ENCODE measurements around the gene PPP6R1. TPM values are rescaled to one million over a fixed set of nuclear protein-coding genes. Genes with fewer than 3 reads are reported as not detected.

PPP6R1 gene, protein sequence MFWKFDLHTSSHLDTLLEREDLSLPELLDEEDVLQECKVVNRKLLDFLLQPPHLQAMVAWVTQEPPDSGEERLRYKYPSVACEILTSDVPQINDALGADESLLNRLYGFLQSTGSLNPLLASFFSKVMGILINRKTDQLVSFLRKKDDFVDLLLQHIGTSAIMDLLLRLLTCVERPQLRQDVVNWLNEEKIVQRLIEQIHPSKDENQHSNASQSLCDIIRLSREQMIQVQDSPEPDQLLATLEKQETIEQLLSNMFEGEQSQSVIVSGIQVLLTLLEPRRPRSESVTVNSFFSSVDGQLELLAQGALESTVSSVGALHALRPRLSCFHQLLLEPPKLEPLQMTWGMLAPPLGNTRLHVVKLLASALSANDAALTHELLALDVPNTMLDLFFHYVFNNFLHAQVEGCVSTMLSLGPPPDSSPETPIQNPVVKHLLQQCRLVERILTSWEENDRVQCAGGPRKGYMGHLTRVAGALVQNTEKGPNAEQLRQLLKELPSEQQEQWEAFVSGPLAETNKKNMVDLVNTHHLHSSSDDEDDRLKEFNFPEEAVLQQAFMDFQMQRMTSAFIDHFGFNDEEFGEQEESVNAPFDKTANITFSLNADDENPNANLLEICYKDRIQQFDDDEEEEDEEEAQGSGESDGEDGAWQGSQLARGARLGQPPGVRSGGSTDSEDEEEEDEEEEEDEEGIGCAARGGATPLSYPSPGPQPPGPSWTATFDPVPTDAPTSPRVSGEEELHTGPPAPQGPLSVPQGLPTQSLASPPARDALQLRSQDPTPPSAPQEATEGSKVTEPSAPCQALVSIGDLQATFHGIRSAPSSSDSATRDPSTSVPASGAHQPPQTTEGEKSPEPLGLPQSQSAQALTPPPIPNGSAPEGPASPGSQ
- 100 to 1,000 TPM; 226 to 230 TPM for total RNA-seq

DNA sequence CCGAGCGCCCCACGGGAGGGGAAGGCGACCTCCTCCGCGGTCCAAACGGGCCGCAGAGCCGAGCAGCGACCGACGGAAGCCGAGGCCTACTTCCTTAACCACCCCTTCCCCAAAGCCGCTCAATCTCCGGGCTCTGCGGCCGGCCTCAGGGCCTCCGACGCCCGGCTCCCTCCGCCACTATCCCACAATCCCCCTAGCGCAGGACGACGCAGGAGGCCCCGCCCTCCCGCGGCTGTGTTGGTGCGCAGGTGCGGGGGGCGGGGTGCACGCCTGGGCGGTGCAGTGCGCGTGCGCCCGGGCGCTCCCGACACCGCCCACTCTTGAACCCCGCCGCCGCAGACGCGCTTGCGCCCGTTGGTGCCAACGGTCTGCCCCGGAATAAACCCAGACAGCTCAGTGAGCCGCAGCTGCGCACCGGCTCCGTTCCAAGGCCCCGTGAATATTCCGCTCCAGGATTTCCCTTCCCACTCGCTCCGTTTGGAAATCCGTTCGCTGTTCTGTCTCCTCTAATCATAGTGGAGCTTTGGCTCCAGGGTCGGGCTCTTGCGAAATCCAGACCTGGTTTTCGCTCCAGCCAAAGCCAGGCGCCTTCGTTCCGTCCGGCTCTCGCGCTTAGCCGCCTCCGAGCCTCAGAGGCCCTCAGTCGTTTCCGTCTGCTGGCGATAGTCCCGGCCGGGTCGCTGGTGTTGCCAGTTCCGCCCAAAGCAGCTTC lies at the start of gene PPP6R1:
Gene PPP6R1 (minus strand): TSS at position 190 of the 712 bp plus-strand sequence. CDS start 11,914 bp downstream, outside the sequence.
- ChIA-PET CTCF (interaction anchor here (1.1 to 1.5 kb wide), 3 partner anchors 33 to 374 kb away, joined by 4 to 5 read pairs (median 4); no protein-coding TSS in a partner anchor), POLR2A (interaction anchor here (0.5 to 2.3 kb wide), 9 partner anchors 11 to 217 kb away, joined by 3 to 17 read pairs (median 8); partner anchors contain the start of genes HSPBP1, KMT5C, TMEM238 and UBE2S)

DNA sequence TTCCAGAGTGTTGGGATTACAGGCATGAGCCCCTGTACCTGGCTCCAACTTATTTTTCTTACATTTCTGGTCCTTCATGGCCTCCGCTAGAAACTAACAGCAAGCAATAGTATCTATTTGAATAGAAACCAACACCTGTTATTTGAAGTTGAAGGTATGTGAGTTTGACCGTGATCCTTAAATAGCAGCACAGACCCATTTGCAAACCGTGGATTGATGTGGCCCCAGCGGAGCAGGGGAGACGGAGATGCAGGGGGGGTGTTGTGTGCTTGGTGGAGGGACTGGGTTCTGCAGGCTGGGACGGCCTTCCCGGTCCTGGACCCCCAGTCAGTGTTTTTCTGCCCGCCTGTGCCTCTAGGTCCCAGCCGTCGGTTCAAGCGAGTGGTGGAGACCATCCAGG lies 49.5 kb upstream of the PPP6R1 start:
- POLR2A ChIA-PET = no interaction called here

DNA sequence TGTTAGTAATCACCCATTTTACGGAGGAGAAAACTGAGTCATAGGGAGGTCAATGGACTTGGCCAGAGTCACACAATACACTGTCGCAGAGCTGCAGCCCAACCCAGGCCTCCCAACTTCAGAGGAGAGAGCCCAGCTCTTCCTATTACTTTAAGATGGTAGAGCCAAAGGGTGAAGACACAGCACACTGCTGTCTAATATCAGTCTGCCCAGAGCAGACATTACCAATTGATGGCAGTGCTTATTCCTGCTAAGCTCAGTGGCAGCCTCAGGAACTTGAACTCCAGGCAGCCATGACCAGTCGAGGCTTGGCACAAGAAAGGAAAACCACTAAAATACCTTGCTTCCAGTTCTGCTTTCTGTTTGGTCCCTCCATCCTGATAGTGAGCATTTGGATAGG lies 47.9 kb upstream of the PPP6R1 start:
- ChIA-PET POLR2A (no interaction called here), CTCF (no interaction called here)

More for the DNA sequence above, 49.5 kb upstream of the PPP6R1 start:
- CTCF ChIA-PET = no interaction called here

DNA sequence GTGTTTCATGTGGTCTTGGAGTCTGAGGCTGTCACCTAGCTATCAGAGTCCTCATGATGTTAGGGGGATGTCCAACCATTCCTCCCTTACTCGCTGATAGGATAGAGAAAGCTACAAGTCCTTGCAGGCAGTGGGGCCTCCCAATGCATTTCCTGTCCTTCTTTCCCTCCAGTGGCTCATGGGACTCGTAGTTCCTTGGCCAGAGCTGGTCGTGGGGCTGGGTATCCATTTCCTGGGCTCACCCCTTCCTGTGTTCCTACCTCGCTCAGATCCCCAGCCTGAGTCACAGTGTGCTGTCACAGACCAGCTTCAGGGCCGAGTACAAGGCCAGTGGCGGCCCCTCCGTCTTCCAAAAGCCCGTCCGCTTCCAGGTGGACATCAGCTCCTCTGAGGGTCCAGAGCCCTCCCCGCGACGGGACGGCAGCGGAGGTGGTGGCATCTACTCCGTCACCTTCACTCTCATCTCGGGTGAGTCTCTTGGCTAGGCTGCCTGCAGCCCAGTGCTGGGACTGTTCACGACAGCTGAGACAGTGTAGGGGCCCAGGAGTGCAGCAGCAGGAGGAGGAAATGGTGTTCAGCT lies 47.3 kb upstream of the PPP6R1 start:
- CTCF ChIA-PET = no interaction called here
- POLR2A ChIA-PET = no interaction called here

GRCh38 chr19:55305491-55305890 lies 46.7 kb upstream of the PPP6R1 start:
- ChIA-PET POLR2A (no interaction called here), CTCF (no interaction called here)

DNA sequence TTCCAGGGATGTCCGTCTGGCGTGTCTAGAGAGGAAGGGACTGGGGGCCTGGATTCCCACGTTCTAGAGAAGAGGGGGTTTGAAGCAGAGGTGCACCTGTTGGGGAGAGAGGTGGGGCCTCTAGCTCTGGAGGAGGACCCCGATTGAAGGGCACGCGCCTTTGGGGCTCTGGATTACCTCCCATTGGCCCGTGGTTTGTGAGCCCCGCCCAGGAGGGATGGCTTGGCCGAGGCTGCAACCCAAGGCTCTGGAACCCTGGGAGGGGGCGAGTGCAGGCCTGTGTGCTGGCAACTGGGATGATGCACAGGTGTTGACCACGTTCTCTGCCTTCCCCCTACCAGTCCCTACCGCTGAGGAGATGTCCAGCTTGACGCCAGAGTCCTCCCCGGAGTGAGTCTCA lies 46.2 kb upstream of the PPP6R1 start:
- ChIA-PET POLR2A (no interaction called here), CTCF (no interaction called here)

DNA sequence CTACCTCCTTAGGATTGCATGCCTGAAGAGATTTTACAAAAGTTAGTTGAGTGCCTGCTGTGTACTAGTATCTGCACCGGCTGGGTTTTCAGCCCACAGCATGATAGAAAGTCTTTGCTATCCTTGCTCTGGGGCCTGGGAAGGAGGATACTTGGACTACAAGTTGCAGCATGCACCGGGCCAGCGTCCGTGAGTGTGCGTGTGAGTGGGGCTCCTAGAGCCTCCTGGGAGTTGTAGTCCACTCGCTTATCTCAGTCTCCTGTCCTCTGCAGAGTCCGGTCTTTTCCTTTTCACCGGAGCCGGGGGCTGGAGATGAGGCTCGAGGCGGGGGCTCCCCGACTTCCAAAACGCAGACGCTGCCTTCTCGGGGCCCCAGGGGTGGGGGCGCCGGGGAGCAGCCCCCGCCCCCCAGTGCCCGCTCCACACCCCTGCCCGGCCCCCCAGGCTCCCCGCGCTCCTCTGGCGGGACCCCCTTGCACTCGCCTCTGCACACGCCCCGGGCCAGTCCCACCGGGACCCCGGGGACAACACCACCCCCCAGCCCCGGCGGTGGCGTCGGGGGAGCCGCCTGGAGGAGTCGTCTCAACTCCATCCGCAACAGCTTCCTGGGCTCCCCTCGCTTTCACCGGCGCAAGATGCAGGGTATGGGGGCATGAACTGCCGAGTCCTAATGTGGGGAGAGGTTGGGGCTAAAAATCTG lies 45.6 kb upstream of the PPP6R1 start:
- POLR2A ChIA-PET = no interaction called here
- CTCF ChIA-PET = interaction anchor here (0.5 kb wide), 1 partner anchor 327 kb away, joined by 3 read pairs; no protein-coding TSS in a partner anchor

- ChIA-PET POLR2A (interaction anchor here (0.7 kb wide), 1 partner anchor 162 kb away, joined by 3 read pairs; no protein-coding TSS in a partner anchor), CTCF (interaction anchor here (1.0 to 1.1 kb wide), 2 partner anchors 36 to 44 kb away, joined by 4 to 6 read pairs; partner anchors contain the start of gene KMT5C)
Measured at GRCh38 chr19:55303477-55303876, 44.7 kb upstream of the PPP6R1 start.

DNA sequence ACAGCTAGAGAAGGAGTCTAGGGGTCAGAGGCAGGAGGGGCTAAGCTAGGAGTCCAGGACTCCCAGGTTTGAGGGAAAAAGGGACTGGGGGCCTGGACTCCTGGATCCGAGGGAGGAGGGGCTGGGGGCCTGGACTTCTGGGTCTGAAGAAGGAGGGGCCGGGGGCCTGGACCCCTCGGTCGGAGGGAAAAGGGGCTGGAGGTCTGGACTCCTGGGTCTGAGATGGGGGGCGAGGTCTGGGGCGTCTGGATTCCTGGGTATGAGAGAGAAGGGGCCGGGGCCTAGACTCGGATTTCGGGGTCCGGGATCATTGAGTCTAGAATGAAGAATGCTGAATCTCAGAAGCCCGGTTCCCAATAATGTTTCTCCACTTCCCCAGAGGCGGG lies 43.5 kb upstream of the PPP6R1 start:
- POLR2A ChIA-PET = interaction anchor here (1.0 to 1.5 kb wide), 4 partner anchors 37 to 106 kb away, joined by 3 to 6 read pairs (median 3); partner anchors contain the start of gene KMT5C
- CTCF ChIA-PET = interaction anchor here (0.7 to 2.5 kb wide), 19 partner anchors 10 to 1888 kb away, joined by 3 to 17 read pairs (median 6); partner anchors contain the start of genes KMT5C, RPL28 and TMEM238

- POLR2A ChIA-PET = interaction anchor here (0.9 to 1.5 kb wide), 6 partner anchors 37 to 107 kb away, joined by 3 to 6 read pairs (median 3); partner anchors contain the start of gene KMT5C
- CTCF ChIA-PET = interaction anchor here (0.6 to 2.5 kb wide), 29 partner anchors 8 to 1889 kb away, joined by 3 to 17 read pairs (median 4); partner anchors contain the start of genes KMT5C, PPP6R1, RPL28 and TMEM238
Measured at GRCh38 chr19:55301459-55302317, 42.9 kb upstream of the PPP6R1 start.

GRCh38 chr19:55300886-55301458 lies 42.2 kb upstream of the PPP6R1 start:
- POLR2A ChIA-PET = interaction anchor here (0.9 to 1.5 kb wide), 5 partner anchors 38 to 108 kb away, joined by 3 read pairs; no protein-coding TSS in a partner anchor
- CTCF ChIA-PET = interaction anchor here (0.6 to 2.5 kb wide), 24 partner anchors 9 to 328 kb away, joined by 3 to 17 read pairs (median 5); partner anchors contain the start of genes KMT5C, PPP6R1, RPL28 and TMEM238

DNA sequence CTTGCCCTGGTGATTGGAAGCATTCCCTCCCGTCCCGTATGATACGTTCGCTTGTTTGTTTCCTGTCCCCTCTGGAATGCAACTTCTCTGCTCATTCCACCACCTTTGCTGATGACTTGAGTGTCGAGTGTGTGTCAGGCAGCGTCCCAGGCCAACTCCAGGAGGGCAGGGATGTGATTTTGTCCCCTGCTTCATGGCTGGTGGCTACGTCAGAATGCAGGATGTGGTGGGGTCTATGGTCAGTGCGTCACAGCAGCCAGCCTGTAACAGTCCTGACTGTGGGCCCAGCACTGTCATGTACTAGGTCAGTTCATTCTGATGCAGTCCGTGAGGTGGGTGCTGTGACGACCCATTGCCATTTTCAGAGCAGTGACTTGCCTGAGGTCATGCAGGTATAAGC lies 41.2 kb upstream of the PPP6R1 start:
- POLR2A ChIA-PET = no interaction called here
- CTCF ChIA-PET = no interaction called here

DNA sequence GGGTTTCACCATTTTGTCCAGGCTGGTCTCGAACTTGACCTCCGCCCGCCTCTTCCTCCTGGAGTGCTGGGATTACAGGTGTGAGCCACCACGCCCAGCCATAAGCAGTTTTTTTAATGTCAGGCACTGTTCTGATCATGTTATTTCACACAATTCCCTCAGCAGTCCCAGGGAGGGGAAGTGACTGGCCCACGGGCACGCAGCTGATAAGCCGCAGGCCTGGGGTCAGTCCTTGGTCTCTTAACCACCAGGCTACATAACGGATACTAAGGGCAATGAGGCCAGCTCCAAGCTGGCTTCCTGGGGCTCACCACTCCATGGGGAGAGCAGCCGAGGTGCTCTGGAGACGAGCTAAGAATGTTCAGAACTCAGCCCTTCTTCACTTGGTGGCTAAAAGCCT lies 38.5 kb upstream of the PPP6R1 start:
- CTCF ChIA-PET = no interaction called here
- POLR2A ChIA-PET = no interaction called here

- ChIA-PET POLR2A (no interaction called here), CTCF (no interaction called here)
Measured at GRCh38 chr19:55289117-55289796, 30.4 kb upstream of the PPP6R1 start.

DNA sequence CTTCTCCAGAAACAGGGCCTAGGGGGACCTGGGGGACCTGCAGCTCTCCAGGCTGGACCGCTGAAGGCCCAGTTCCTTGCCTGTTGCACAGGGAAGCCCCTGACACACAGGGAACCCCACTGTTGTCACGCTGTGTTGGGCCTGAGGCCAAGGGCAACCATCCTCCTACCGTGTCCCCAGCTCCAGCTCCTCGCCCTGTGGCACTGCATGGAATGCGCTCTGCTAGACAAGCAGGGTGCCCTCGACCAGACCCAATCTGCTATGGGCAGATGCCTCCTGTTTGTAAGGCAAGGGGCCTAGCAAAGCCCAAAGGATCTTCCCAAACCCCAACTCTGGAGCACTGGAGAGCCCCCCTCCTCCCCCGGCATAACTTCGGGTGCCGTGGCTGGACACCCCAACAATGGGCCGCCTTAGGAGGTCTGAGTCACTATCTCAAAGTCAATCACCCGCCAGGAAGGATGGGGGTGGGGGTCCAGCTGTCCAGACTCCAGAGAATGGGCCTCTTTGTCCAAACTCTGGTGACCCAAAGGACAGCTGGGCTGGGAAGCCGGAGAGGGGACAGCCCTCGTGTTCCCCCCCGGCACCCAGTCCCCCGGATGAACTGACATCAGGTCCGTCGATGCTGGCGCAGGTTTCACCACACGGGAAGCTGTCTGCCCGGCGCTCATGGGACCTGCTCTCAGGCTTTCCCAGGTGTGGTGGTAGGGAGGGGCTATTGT lies 28.7 kb upstream of the PPP6R1 start:
- CTCF ChIA-PET = no interaction called here

More for the DNA sequence above, 28.7 kb upstream of the PPP6R1 start:
- POLR2A ChIA-PET = no interaction called here
